Stimulated activated CD4-positive, alpha-beta T cell treated with anti-CD3 and anti-CD28 coated beads, TNF-alpha, amount 100 ng/mL, for 4 hours (primary cell): ENCODE results near the gene TESPA1.

Experiments used
- DNase-seq, 3 experiments: peaks; one replicate each; pipeline ENCODE4 v3.0.0-alpha.2; 2020; ENCODE audit warnings: low read depth in 3 of 3

The TESPA1 gene

GRCh38 chr12:54983536-54984101, 943 bp downstream of the TESPA1 start:
- DNase-seq: peak in 2 of 3 experiments; percentile 46 to 49

GRCh38 chr12:54981796-54982195, 2.8 kb downstream of the TESPA1 start:
- peak in 2 of 3 experiments; percentile 24 to 30 for DNase-seq

GRCh38 chr12:54980341-54980740, 4.2 kb downstream of the TESPA1 start:
- DNase-seq: no peak

GRCh38 chr12:54977857-54978256, 6.7 kb downstream of the TESPA1 start:
- DNase-seq: no peak

- DNase-seq: no peak
Measured at GRCh38 chr12:54977155-54977554, 7.4 kb downstream of the TESPA1 start.

- DNase-seq: no peak
Measured at GRCh38 chr12:54975875-54976274, 8.7 kb downstream of the TESPA1 start.

GRCh38 chr12:54975272-54975671, 9.3 kb downstream of the TESPA1 start:
- no peak for DNase-seq

GRCh38 chr12:54974279-54974678, 10.3 kb downstream of the TESPA1 start:
- DNase-seq: no peak

- no peak for DNase-seq
Measured at GRCh38 chr12:54973556-54973955, 11.0 kb downstream of the TESPA1 start.

- no peak for DNase-seq
Measured at GRCh38 chr12:54970741-54971140, 13.8 kb downstream of the TESPA1 start.

- DNase-seq: no peak
Measured at GRCh38 chr12:54968181-54968730, 16.3 kb downstream of the TESPA1 start.

GRCh38 chr12:54967461-54967860, 17.1 kb downstream of the TESPA1 start:
- DNase-seq: no peak

- no peak for DNase-seq
Measured at GRCh38 chr12:54961190-54961589, 23.4 kb downstream of the TESPA1 start.

- DNase-seq: no peak
Measured at GRCh38 chr12:54959291-54960018, 25.1 kb downstream of the TESPA1 start.

GRCh38 chr12:54958048-54958658, 26.4 kb downstream of the TESPA1 start:
- DNase-seq: peak in 1 of 3 experiments; percentile 28

- DNase-seq: no peak
Measured at GRCh38 chr12:54956818-54957641, 27.5 kb downstream of the TESPA1 start.

GRCh38 chr12:54956322-54956721, 28.2 kb downstream of the TESPA1 start:
- DNase-seq: no peak

- DNase-seq: no peak
Measured at GRCh38 chr12:54954801-54955200, 29.8 kb downstream of the TESPA1 start.

- DNase-seq: no peak
Measured at GRCh38 chr12:54954228-54954627, 30.3 kb downstream of the TESPA1 start.

GRCh38 chr12:54950071-54950727, 34.4 kb downstream of the TESPA1 start:
- DNase-seq: no peak

- DNase-seq: no peak
Measured at GRCh38 chr12:54949073-54949711, 35.4 kb downstream of the TESPA1 start.
